Kidney epithelial cell (primary cell): ENCODE data around the gene ALK. TPM values are rescaled to one million over a fixed set of nuclear protein-coding genes. Genes with fewer than 3 reads are reported as not detected.

Experiments
- DNase-seq: peaks from one replicate; pipeline ENCODE4 v3.0.0-alpha.2; 2010; ENCODE audit warnings: low read depth
- H3K27me3 ChIP-seq: 2 replicates; pipeline ENCODE4 v1.6.0; 2011; ENCODE audit warnings: low read length; ENCODE audit not compliant: control insufficient read depth, insufficient read depth
- H3K36me3 ChIP-seq: 2 replicates; pipeline ENCODE4 v1.5.1; 2011; ENCODE audit warnings: low read length; ENCODE audit not compliant: control insufficient read depth, insufficient read depth
- H3K4me3 ChIP-seq: 2 replicates; pipeline ENCODE4 v1.5.1; 2011; ENCODE audit warnings: low read depth, mild to moderate bottlenecking, control low read depth, low read length
- CTCF ChIP-seq: IDR thresholded peaks from 2 replicates; pipeline ENCODE4 v1.5.1; 2011; ENCODE audit warnings: mild to moderate bottlenecking, moderate library complexity, low read length, control low read depth, inconsistent platforms; ENCODE audit not compliant: insufficient read depth, poor library complexity, severe bottlenecking
- total RNA-seq: library from RNA; depleted of rRNA; stranded (reverse); fragments of >200 nt; gene quantifications from 2 replicates; pipeline ENCODE4 v1.2.3, GENCODE V29; 2015

ALK gene
- total RNA-seq, 1 donor from 2014 or later = not detected

GRCh38 chr2:29284671-29285070 lies 636.7 kb downstream of the ALK start:
- no peak for TF ChIP-seq CTCF
- H3K27me3 ChIP-seq = no peaks in the 10 kb centered on the region
- no peak overlapping the region for H3K4me3 ChIP-seq
- H3K36me3 ChIP-seq = no peaks in the 10 kb centered on the region
- DNase-seq = no peak

GRCh38 chr2:29281916-29282247 lies 639.5 kb downstream of the ALK start:
- TF ChIP-seq CTCF = no peak
- H3K36me3 ChIP-seq = no peaks in the 10 kb centered on the region

GRCh38 chr2:29281086-29281915 lies 640.1 kb downstream of the ALK start:
- no peak for DNase-seq
- H3K27me3 ChIP-seq = peaks cover 6% of the 10 kb centered on the region
- H3K4me3 ChIP-seq = no peak overlapping the region
- TF ChIP-seq CTCF = no peak
- H3K36me3 ChIP-seq = no peaks in the 10 kb centered on the region

More at GRCh38 chr2:29281916-29282247, 639.5 kb downstream of the ALK start:
- peaks cover 6% of the 10 kb centered on the region for H3K27me3 ChIP-seq
- DNase-seq = no peak
- H3K4me3 ChIP-seq = no peak overlapping the region

- Histone ChIP-seq H3K4me3 (no peak overlapping the region), H3K27me3 (peaks cover 6% of the 10 kb centered on the region), H3K36me3 (no peaks in the 10 kb centered on the region)
- no peak for TF ChIP-seq CTCF
- no peak for DNase-seq
Measured at GRCh38 chr2:29278966-29279365, 642.4 kb downstream of the ALK start.

GRCh38 chr2:29276151-29276550 lies 645.2 kb downstream of the ALK start:
- no peak overlapping the region for H3K4me3 ChIP-seq
- no peaks in the 10 kb centered on the region for H3K36me3 ChIP-seq
- peaks cover 6% of the 10 kb centered on the region for H3K27me3 ChIP-seq
- DNase-seq = no peak
- TF ChIP-seq CTCF = no peak

- DNase-seq = no peak
- Histone ChIP-seq H3K4me3 (no peak overlapping the region), H3K36me3 (no peaks in the 10 kb centered on the region), H3K27me3 (peaks cover 6% of the 10 kb centered on the region)
- TF ChIP-seq CTCF = no peak
Measured at GRCh38 chr2:29275186-29275585, 646.2 kb downstream of the ALK start.
